A673 (cell line): ENCODE data around the gene ZBTB25. TPM values are rescaled to one million over a fixed set of nuclear protein-coding genes. Genes with fewer than 3 reads are reported as not detected.

Source experiments
- BruUV-seq: library from RNA; stranded (reverse); fragments of 400-500 nt; replicated peaks from 2 replicates; lab custom pipeline; 2021; lab: Mats Ljungman, UMichigan
- CTCF ChIA-PET: fragments of 300-600 bp; sonication (Branson Sonifier 250); formaldehyde crosslinking; loops from one replicate; lab custom pipeline; 2022; ENCODE audit warnings: antibody characterized with exemption; lab: Charles Lee
- POLR2A ChIA-PET: fragments of 300-600 bp; sonication (Branson Sonifier 250); formaldehyde crosslinking; loops from one replicate; lab custom pipeline; 2022; ENCODE audit warnings: antibody characterized with exemption; ENCODE audit not compliant: low non-redundant PET; lab: Charles Lee
- DNase-seq: peaks from one replicate; pipeline ENCODE4 v3.0.0-alpha.2; 2015; ENCODE audit warnings: low spot score
- H3K27ac ChIP-seq: fragments of 200-600 bp; sonication (generic); 2 replicates; pipeline ENCODE4 v1.5.1; 2016; ENCODE audit warnings: mixed run types, low read depth, mild to moderate bottlenecking, mixed read lengths, antibody characterized with exemption, low read length; ENCODE audit not compliant: poor library complexity, severe bottlenecking
- H3K27me3 ChIP-seq: fragments of 200-600 bp; sonication (generic); replicated peaks from 2 replicates; pipeline ENCODE4 v1.6.1; 2017; ENCODE audit warnings: mixed run types, low read depth, mild to moderate bottlenecking, mixed read lengths, antibody characterized with exemption, low read length; ENCODE audit not compliant: insufficient read depth, poor library complexity
- H3K36me3 ChIP-seq: fragments of 200-600 bp; sonication (generic); 2 replicates; pipeline ENCODE4 v1.6.1; 2016; ENCODE audit warnings: mixed run types, mild to moderate bottlenecking, mixed read lengths, antibody characterized with exemption, low read length; ENCODE audit not compliant: insufficient read depth, poor library complexity, severe bottlenecking
- H3K4me1 ChIP-seq: fragments of 200-600 bp; sonication (generic); 2 replicates; pipeline ENCODE4 v1.6.1; 2017; ENCODE audit warnings: mixed run types, mild to moderate bottlenecking, mixed read lengths, antibody characterized with exemption, low read length; ENCODE audit not compliant: insufficient read depth, poor library complexity, severe bottlenecking
- H3K4me3 ChIP-seq: fragments of 200-600 bp; sonication (generic); 2 replicates; pipeline ENCODE4 v1.5.1; 2016; ENCODE audit warnings: low read depth, mixed run types, mild to moderate bottlenecking, mixed read lengths, low read length; ENCODE audit not compliant: poor library complexity, severe bottlenecking
- H3K9me3 ChIP-seq: fragments of 200-600 bp; sonication (generic); 2 replicates; pipeline ENCODE4 v1.6.1; 2016; ENCODE audit warnings: mixed run types, low read depth, mild to moderate bottlenecking, mixed read lengths, antibody characterized with exemption, low read length; ENCODE audit not compliant: poor library complexity, severe bottlenecking
- CTCF ChIP-seq: fragments of 300-800, 200-600 bp; sonication (generic); conservative IDR thresholded peaks from 2 replicates; pipeline ENCODE4 v1.5.1; 2017; ENCODE audit warnings: low read depth, mild to moderate bottlenecking, antibody characterized with exemption, low read length, moderate library complexity, mixed read lengths
- EZH2 ChIP-seq: fragments of 200-600 bp; sonication (generic); IDR thresholded peaks from 2 replicates; pipeline ENCODE4 v1.6.1; 2017; ENCODE audit warnings: borderline replicate concordance, low read depth, mild to moderate bottlenecking, mixed read lengths, antibody characterized with exemption, low read length; ENCODE audit not compliant: poor library complexity, severe bottlenecking
- intact Hi-C: fragments of 100-400 bp; cut with micrococcal nuclease; formaldehyde crosslinking; loops from one replicate; pipeline ENCODE4 v1.10.0; 2022; ENCODE audit not compliant: unreplicated experiment
- total RNA-seq: library from RNA; stranded (reverse); gene quantifications from 2 replicates; pipeline ENCODE4 v1.2.3, GENCODE V29; 2021

ZBTB25 gene
- total RNA-seq, 1 experiment from 2014 or later = 11.3 TPM

GRCh38 chr14:64549791-64550620 is 46.4 kb upstream of the ZBTB25 start, which contains the start of gene PPP1R36:
Gene PPP1R36 (plus strand): TSS chr14:64549961. CDS start chr14:64549998, 37 bp downstream.
- ChIA-PET CTCF (no interaction called here), POLR2A (interaction anchor here (0.6 to 0.7 kb wide), 2 partner anchors 55 to 1706 kb away, joined by 3 to 6 read pairs; no protein-coding TSS in a partner anchor)
- TF ChIP-seq EZH2 (no peak), CTCF (no peak)
- no TSS peak for BruUV-seq
- Histone ChIP-seq H3K27ac (no peak within 1 kb of the TSS), H3K9me3 (no peaks in the 10 kb centered on the region), H3K36me3 (no peaks in the 10 kb centered on the region), H3K4me3 (peak within 1 kb of the TSS; percentile 33), H3K27me3 (no peaks in the 10 kb centered on the region), H3K4me1 (peaks cover 4% of the 10 kb centered on the region)
- DNase-seq = peak; percentile 57
- intact Hi-C loops = loop anchor here (10.0 kb wide), 1 partner anchor 215 kb away; no protein-coding TSS in a partner anchor

GRCh38 chr14:64549016-64549415 is 45.4 kb upstream of the ZBTB25 start:
- no peak for DNase-seq
- ChIA-PET CTCF (no interaction called here), POLR2A (no interaction called here)
- Histone ChIP-seq H3K36me3 (no peaks in the 10 kb centered on the region), H3K9me3 (no peaks in the 10 kb centered on the region), H3K4me1 (peaks cover 4% of the 10 kb centered on the region), H3K27ac (no peak overlapping the region), H3K4me3 (no peak overlapping the region), H3K27me3 (no peaks in the 10 kb centered on the region)
- intact Hi-C loops = loop anchor here (10.0 kb wide), 1 partner anchor 216 kb away; no protein-coding TSS in a partner anchor
- no peak for TF ChIP-seq EZH2
- no peak for TF ChIP-seq CTCF
- BruUV-seq = no TSS peak

GRCh38 chr14:64544607-64545312 is 41.1 kb upstream of the ZBTB25 start:
- Histone ChIP-seq H3K9me3 (peaks cover 11% of the 10 kb centered on the region), H3K4me3 (no peak overlapping the region), H3K4me1 (no peaks in the 10 kb centered on the region), H3K27ac (no peak overlapping the region), H3K27me3 (no peaks in the 10 kb centered on the region), H3K36me3 (no peaks in the 10 kb centered on the region)
- no peak for DNase-seq
- ChIA-PET POLR2A (no interaction called here), CTCF (no interaction called here)
- BruUV-seq = no TSS peak
- TF ChIP-seq EZH2 = no peak
- TF ChIP-seq CTCF = no peak
- intact Hi-C loops = loop anchor here (10.0 kb wide), 1 partner anchor 220 kb away; no protein-coding TSS in a partner anchor
